B cell (primary cell): ENCODE results near the gene HOXD10.

Experiments used
- EZH2 ChIP-seq: IDR thresholded peaks from 2 replicates; pipeline ENCODE4 v1.6.1; 2012; ENCODE audit warnings: borderline replicate concordance, low read depth, mild to moderate bottlenecking, moderate library complexity, low read length; ENCODE audit not compliant: insufficient read depth, poor library complexity, severe bottlenecking
- TF ChIP-seq, protein P1 (sequence below): fragments of 200-600 bp; IDR thresholded peaks from one replicate; pipeline ENCODE4 v1.8.0; 2022; ENCODE audit warnings: antibody characterized with exemption, mild to moderate bottlenecking

DNA sequence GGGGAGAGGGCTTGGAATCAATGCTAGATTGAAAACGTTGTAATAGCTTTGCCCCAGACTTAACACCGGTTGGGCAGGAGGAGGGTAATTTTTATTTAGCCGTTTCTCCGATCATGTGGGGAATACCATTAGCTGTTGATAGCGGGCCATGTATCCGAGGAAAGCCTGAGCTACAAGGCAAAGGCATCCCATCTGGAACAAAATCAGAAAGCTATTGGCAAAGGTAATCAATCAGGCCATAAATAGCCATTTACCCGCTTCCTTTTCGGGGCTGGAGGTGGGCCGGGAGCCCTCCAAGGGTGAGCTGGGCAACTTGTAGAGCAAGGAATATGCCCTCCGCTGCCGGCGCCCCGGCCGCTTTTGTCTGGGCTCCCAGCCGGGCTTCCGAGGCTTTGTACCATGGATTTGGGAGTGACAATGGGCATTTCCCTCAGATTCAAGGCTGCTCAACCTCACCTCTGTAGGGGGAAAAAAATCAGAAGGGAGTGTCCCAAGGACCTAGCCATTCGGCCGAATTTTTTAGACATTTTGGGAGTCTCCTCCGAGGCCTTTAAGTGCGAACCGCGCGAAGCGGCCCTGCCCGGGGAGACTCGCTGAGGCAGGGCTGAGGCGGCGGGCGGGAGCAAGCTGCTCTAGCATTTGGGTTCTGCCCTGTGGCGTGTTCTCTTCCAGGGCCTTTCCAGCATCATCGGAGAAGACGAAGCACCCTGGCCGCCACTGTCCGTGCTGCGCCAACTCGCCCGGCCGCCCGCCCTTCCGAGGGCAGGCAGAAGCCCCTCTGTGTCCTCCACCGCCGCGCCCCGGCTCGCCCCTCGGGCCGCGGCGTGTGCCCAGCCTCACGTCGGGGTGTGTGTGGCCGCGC, 4.8 kb downstream of the HOXD10 start:
- TF ChIP-seq, protein P1, sequence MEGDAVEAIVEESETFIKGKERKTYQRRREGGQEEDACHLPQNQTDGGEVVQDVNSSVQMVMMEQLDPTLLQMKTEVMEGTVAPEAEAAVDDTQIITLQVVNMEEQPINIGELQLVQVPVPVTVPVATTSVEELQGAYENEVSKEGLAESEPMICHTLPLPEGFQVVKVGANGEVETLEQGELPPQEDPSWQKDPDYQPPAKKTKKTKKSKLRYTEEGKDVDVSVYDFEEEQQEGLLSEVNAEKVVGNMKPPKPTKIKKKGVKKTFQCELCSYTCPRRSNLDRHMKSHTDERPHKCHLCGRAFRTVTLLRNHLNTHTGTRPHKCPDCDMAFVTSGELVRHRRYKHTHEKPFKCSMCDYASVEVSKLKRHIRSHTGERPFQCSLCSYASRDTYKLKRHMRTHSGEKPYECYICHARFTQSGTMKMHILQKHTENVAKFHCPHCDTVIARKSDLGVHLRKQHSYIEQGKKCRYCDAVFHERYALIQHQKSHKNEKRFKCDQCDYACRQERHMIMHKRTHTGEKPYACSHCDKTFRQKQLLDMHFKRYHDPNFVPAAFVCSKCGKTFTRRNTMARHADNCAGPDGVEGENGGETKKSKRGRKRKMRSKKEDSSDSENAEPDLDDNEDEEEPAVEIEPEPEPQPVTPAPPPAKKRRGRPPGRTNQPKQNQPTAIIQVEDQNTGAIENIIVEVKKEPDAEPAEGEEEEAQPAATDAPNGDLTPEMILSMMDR, result no peak
- peak; percentile 85 for TF ChIP-seq EZH2
